ENCODE measurements around the gene IL6ST. TPM values are rescaled to one million over a fixed set of nuclear protein-coding genes. Genes with fewer than 3 reads are reported as not detected.
"Not testable (repeated sequence)": the region's sequence is repeated elsewhere in the genome, so short reads cannot be mapped to it uniquely, and the experiment has no call there.

Gene IL6ST
- total RNA-seq, 2 experiments from 2014 or later = 377 to 404 TPM

- no peaks in the 10 kb centered on the region for H3K9me3 ChIP-seq (ENCODE audit: control insufficient read depth in 1 of 2, insufficient read depth in 1 of 2, low read length in 2 of 2)
- peaks cover 38% of the 10 kb centered on the region for H3K4me1 Mint-ChIP-seq (ENCODE audit: low read depth)
- ChIA-PET CTCF (interaction anchor here (1.0 kb wide), 1 partner anchor 19 kb away, joined by 3 read pairs; no protein-coding TSS in a partner anchor), POLR2A (no interaction called here)
- intact Hi-C loops (cut with DNase I, micrococcal nuclease) = no loop called here
- H3K36me3 Mint-ChIP-seq (ENCODE audit: low read depth) = peaks cover 90% of the 10 kb centered on the region
- H3K27ac ChIP-seq (ENCODE audit: low read depth in 1 of 2, low read length in 2 of 2) = no peak overlapping the region
- no peaks in the 10 kb centered on the region for H3K4me1 ChIP-seq (ENCODE audit: insufficient read depth, low read length)
- DNase-seq (peak in 2 of 14 experiments; percentile 61 to 63), ATAC-seq (ENCODE audit: poor library complexity) (peak; percentile 49)
- H3K27me3 Mint-ChIP-seq = no peaks in the 10 kb centered on the region
- H3K36me3 ChIP-seq (ENCODE audit: insufficient read depth, low read length) = peaks cover 90% of the 10 kb centered on the region
- H3K9me3 Mint-ChIP-seq = no peaks in the 10 kb centered on the region
- H3K4me3 ChIP-seq (ENCODE audit: low read length) = no peak overlapping the region
- no peaks in the 10 kb centered on the region for H3K27me3 ChIP-seq (ENCODE audit: control insufficient read depth in 1 of 2, insufficient read depth in 2 of 2, low read length in 2 of 2)
- H3K4me3 Mint-ChIP-seq = peak overlapping the region; percentile 22
- TF ChIP-seq CTCF (IDR thresholded peaks at IDR 0.05) = no peak
- peak overlapping the region; percentile 59 for H3K27ac Mint-ChIP-seq
These were observed 35.6 kb downstream of the IL6ST start for GRCh38 chr5:55959208-55959607.

GRCh38 chr5:55941154-55941553 is 53.6 kb downstream of the IL6ST start:
- CTCF ChIA-PET = interaction anchor here (0.6 kb wide), 1 partner anchor 213 kb away, joined by 3 read pairs; no protein-coding TSS in a partner anchor
- POLR2A ChIA-PET = interaction anchor here (0.8 kb wide), 1 partner anchor 168 kb away, joined by 3 read pairs; no protein-coding TSS in a partner anchor
- not testable (repeated sequence) for H3K27me3 ChIP-seq (ENCODE audit: control insufficient read depth in 1 of 2, insufficient read depth in 2 of 2, low read length in 2 of 2); H3K9me3 ChIP-seq (ENCODE audit: control insufficient read depth in 1 of 2, insufficient read depth in 1 of 2, low read length in 2 of 2); H3K4me3 ChIP-seq (ENCODE audit: low read length); H3K4me3 Mint-ChIP-seq; H3K4me1 ChIP-seq (ENCODE audit: insufficient read depth, low read length); H3K9me3 Mint-ChIP-seq; H3K27ac ChIP-seq (ENCODE audit: low read depth in 1 of 2, low read length in 2 of 2); H3K27me3 Mint-ChIP-seq; ATAC-seq (ENCODE audit: poor library complexity); DNase-seq
- peaks cover 100% of the 10 kb centered on the region for H3K36me3 Mint-ChIP-seq (ENCODE audit: low read depth)
- intact Hi-C loops (cut with DNase I, micrococcal nuclease) = loop anchor here in 1 of 2 experiments (10.0 kb wide), 1 partner anchor 934 kb away; no protein-coding TSS in a partner anchor
- peaks cover 74% of the 10 kb centered on the region for H3K4me1 Mint-ChIP-seq (ENCODE audit: low read depth)
- peak overlapping the region; percentile 42 for H3K27ac Mint-ChIP-seq
- H3K36me3 ChIP-seq (ENCODE audit: insufficient read depth, low read length) = peaks cover 64% of the 10 kb centered on the region

GRCh38 chr5:55937598-55937997 is 57.2 kb downstream of the IL6ST start:
- not testable (repeated sequence) for H3K9me3 Mint-ChIP-seq; H3K4me1 ChIP-seq (ENCODE audit: insufficient read depth, low read length); H3K27me3 Mint-ChIP-seq; H3K27me3 ChIP-seq (ENCODE audit: control insufficient read depth in 1 of 2, insufficient read depth in 2 of 2, low read length in 2 of 2); H3K27ac ChIP-seq (ENCODE audit: low read depth in 1 of 2, low read length in 2 of 2); H3K4me3 Mint-ChIP-seq; ATAC-seq (ENCODE audit: poor library complexity); DNase-seq; H3K4me3 ChIP-seq (ENCODE audit: low read length); H3K9me3 ChIP-seq (ENCODE audit: control insufficient read depth in 1 of 2, insufficient read depth in 1 of 2, low read length in 2 of 2)
- Mint-ChIP-seq H3K27ac (peak overlapping the region; percentile 21), H3K36me3 (ENCODE audit: low read depth) (peaks cover 68% of the 10 kb centered on the region), H3K4me1 (ENCODE audit: low read depth) (peaks cover 57% of the 10 kb centered on the region)
- intact Hi-C loops (cut with DNase I, micrococcal nuclease) = loop anchor here (2.0 to 5.0 kb wide), 4 partner anchors 40 to 901 kb away; no protein-coding TSS in a partner anchor
- CTCF ChIA-PET = interaction anchor here (2.9 kb wide), 1 partner anchor 263 kb away, joined by 22 read pairs; no protein-coding TSS in a partner anchor
- H3K36me3 ChIP-seq (ENCODE audit: insufficient read depth, low read length) = peaks cover 40% of the 10 kb centered on the region
- POLR2A ChIA-PET = interaction anchor here (1.0 to 1.3 kb wide), 3 partner anchors 10 to 121 kb away, joined by 3 read pairs; no protein-coding TSS in a partner anchor

GRCh38 chr5:55936100-55936693 is 58.6 kb downstream of the IL6ST start:
- Histone ChIP-seq H3K4me1 (ENCODE audit: insufficient read depth, low read length) (no peaks in the 10 kb centered on the region), H3K27me3 (ENCODE audit: control insufficient read depth in 1 of 2, insufficient read depth in 2 of 2, low read length in 2 of 2) (no peaks in the 10 kb centered on the region), H3K36me3 (ENCODE audit: insufficient read depth, low read length) (peaks cover 26% of the 10 kb centered on the region), H3K27ac (ENCODE audit: low read depth in 1 of 2, low read length in 2 of 2) (no peak overlapping the region), H3K9me3 (ENCODE audit: control insufficient read depth in 1 of 2, insufficient read depth in 1 of 2, low read length in 2 of 2) (no peaks in the 10 kb centered on the region), H3K4me3 (ENCODE audit: low read length) (no peak overlapping the region)
- H3K27me3 Mint-ChIP-seq = no peaks in the 10 kb centered on the region
- peak overlapping the region; percentile 62 for H3K27ac Mint-ChIP-seq
- peak; percentile 77 for ATAC-seq (ENCODE audit: poor library complexity)
- peaks cover 46% of the 10 kb centered on the region for H3K4me1 Mint-ChIP-seq (ENCODE audit: low read depth)
- H3K36me3 Mint-ChIP-seq (ENCODE audit: low read depth) = peaks cover 54% of the 10 kb centered on the region
- peak overlapping the region; percentile 25 for H3K4me3 Mint-ChIP-seq
- H3K9me3 Mint-ChIP-seq = no peaks in the 10 kb centered on the region
- ChIA-PET POLR2A (interaction anchor here (0.7 to 1.2 kb wide), 3 partner anchors 13 to 264 kb away, joined by 3 to 4 read pairs (median 3); no protein-coding TSS in a partner anchor), CTCF (interaction anchor here (0.6 to 2.9 kb wide), 32 partner anchors 11 to 1398 kb away, joined by 3 to 22 read pairs (median 3); no protein-coding TSS in a partner anchor)
- DNase-seq = peak; percentile 64 to 90 (median 71)
- intact Hi-C loops (cut with DNase I, micrococcal nuclease) = loop anchor here (1.0 to 5.0 kb wide), 5 partner anchors 41 to 903 kb away; no protein-coding TSS in a partner anchor
- TF ChIP-seq CTCF (IDR thresholded peaks at IDR 0.05) = peak; percentile 84

Data from CD4-positive, alpha-beta T cell (primary cell).